Thoracic aorta endothelial cell (primary cell): ENCODE results near the gene PPM1G. TPM values are rescaled to one million over a fixed set of nuclear protein-coding genes. Genes with fewer than 3 reads are reported as not detected.

ENCODE experiments used
- total RNA-seq: library from RNA; depleted of rRNA; stranded (reverse); fragments of >200 nt; gene quantifications from 2 replicates; pipeline ENCODE4 v1.2.3, GENCODE V29; 2012

Gene PPM1G, protein sequence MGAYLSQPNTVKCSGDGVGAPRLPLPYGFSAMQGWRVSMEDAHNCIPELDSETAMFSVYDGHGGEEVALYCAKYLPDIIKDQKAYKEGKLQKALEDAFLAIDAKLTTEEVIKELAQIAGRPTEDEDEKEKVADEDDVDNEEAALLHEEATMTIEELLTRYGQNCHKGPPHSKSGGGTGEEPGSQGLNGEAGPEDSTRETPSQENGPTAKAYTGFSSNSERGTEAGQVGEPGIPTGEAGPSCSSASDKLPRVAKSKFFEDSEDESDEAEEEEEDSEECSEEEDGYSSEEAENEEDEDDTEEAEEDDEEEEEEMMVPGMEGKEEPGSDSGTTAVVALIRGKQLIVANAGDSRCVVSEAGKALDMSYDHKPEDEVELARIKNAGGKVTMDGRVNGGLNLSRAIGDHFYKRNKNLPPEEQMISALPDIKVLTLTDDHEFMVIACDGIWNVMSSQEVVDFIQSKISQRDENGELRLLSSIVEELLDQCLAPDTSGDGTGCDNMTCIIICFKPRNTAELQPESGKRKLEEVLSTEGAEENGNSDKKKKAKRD
- total RNA-seq: 133 and 134 TPM in 2 replicates

DNA sequence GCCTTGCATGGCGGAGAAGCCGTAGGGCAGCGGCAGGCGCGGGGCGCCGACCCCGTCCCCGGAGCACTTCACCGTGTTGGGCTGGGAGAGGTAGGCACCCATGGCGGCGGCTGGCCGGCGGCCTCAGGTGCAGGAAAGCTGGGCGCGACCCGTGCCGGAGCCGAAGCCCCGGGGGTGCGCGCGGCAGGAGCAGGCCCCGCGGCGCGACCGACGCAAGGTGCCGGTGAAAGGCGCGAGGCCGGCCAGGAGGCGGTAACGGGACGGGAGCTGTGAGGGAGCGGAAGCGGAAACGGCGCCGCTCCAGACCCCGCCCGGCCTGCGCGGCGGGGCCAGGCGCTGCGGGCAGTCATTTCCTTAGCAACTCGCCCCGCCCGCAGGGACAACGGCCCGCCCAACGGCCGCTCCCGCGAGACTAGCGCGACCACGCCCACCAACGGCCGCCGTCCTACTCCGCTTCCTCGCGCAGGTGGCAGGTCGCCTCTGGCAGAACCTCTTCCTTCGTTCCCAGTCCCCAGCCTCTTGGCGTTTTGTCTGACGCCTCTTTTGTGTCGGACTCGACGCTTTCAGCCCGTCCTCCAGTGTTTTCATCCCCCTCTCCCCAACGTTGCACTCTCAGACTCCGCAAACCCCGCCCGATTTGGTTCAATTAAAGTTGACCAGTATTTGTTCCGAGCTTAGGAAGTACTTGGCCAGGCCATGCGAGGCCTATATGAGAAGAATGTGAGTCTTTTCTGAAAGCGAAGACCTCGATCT is at the start of gene PPM1G:
Gene PPM1G (minus strand): TSS at position 271 of the 753 bp plus-strand sequence. CDS start 169 bp downstream, at position 102.

DNA sequence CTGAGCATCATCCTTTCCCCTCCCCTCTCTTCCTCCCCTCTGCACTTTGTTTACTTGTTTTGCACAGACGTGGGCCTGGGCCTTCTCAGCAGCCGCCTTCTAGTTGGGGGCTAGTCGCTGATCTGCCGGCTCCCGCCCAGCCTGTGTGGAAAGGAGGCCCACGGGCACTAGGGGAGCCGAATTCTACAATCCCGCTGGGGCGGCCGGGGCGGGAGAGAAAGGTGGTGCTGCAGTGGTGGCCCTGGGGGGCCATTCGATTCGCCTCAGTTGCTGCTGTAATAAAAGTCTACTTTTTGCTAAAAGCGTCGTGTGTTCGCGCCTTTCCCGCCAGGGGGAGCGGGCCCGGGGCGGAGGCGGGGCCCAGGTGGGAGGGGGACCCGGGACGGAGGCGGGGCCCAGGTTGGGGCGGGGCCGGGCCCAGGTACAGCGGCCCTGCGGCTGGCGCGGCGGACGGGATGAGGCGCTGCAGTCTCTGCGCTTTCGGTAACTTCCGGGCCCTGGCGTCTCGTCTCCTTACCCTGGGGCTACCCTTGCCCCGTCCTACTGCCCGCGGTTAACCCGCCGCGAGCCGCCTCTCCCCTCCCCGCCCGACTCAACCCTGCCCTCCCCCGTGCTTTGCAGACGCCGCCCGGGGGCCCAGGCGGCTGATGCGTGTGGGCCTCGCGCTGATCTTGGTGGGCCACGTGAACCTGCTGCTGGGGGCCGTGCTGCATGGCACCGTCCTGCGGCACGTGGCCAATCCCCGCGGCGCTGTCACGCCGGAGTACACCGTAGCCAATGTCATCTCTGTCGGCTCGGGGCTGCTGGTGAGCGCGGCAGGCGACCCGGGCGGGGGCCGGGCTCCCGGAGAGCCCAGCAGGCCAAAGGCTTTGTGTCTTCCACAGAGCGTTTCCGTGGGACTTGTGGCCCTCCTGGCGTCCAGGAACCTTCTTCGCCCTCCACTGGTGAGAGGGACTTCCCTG is 32.8 kb upstream of the PPM1G start, which contains the start of gene KRTCAP3:
Gene KRTCAP3 (plus strand): TSS at position 424 of the 962 bp plus-strand sequence. CDS start 32 bp downstream, at position 456.

DNA sequence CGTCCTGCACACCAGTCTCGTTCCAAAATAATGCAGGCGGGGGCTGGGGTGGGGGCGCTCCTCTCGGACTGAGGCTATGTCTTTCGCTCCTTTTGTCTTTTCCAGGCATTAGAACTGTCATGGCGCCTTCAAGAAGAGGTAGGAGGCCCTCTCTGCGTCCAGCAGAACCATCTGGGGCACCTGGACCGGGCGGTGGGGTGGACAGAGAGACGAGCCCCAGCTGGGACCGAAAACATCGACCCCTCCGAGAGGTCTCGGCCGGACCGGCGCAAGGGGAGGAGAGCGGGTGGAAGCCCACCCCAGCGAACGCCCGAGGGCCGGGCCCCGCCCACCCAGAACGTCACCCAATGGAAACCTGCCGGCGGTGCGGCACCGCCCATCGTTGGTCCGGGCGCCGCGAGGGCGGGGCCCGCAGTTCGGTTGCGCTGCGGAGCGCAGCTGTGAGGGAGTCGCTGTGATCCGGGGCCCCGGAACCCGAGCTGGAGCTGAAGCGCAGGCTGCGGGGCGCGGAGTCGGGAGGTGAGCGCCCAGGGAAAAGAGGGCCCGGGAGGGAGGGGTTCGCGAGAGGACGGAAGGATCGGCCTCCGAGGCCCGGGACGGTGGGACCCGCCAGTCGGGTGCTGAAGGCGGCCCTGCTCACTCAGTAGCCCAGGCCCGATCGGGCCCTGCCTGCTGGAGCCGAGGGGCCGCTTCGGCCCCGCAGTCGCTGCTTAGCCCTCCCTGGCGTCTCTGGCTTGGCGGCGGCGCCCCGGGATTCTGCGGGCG is 19.0 kb upstream of the PPM1G start, which contains the start of gene NRBP1:
Gene NRBP1 (plus strand): TSS at position 419 of the 765 bp plus-strand sequence. CDS start 4,643 bp downstream, outside the sequence.

DNA sequence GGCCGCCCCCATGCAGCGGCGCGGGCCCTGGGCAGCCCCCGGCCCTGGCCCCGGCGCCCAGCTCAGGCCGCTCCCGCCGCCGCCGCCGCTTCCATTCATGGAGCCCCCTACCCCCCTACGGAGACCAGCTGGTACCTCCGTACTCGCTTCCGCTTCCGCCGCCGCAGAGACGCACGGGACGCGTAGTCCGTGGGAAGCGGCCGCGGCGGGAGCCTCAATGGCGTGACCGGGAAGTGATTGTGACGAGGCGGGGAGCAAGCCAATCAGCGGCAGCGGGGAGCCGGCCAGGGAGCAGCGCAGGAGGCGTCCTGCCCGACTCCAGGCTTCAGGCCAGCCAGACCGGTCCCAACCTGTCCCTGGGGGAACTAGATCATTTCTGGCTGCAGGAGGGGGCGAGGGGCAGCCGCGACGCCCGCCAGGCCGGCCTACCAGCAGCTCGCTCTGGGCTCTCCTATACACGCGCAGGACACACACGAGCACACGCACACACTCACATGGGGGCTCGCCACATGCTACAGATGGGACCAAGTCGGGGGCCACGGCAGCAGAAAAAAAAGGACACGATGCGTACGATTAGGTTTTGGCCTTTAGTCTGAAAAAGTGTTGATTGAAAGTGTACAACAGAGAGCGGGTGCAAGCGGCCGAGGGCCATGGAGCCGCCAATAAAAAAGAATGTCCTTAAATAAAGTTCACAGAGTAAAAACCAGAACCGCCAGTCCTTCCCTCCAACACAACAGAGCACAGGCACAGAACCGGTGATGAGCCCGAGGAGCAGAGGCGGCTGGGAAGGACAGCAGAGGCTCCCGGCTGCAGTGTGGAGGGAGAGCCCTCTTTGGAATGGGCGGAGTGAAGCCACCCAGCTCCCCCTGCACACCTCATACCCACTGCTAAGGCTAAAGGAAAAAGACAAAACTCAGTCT is 28.5 kb downstream of the PPM1G start, which contains the start of gene ZNF513:
Gene ZNF513 (minus strand): TSS at position 109 of the 920 bp plus-strand sequence. CDS start 208 bp downstream, outside the sequence.

DNA sequence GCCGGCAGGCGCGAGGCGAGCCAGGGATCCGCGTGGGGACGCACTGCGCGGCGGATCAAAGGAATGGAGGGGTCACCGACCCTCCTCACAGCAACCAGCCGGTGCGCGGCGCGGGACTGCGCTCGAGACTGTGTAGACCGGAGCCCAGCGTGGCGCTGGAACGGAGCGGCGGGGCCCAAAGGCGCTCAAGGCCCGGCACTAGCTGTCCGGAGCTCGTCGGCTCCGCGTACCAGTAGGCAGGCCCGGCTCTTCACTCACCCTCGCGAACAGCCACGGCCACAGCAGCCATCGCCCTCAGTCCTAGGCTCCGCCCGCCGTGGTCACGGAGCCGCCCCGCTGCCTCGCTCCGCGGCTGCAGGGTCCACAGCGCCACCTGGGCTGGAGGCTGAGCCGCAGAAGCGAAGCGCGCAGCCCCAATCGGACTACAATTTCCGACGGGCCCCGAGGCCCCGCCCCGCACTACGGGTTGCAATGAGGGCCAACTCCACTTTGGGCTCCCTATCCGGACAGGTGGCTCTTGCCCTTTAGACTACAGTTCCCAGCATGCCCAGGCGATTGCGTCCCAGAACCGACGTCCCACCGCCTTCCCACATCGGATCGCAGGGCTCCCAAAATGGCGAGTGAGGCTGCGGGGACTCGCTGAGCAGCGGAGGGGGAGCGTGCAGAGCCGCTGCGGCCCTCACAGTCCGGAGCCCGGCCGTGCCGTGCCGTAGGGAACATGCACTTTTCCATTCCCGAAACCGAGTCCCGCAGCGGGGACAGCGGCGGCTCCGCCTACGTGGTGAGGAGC is 39.2 kb downstream of the PPM1G start, which contains the start of the genes EIF2B4 and SNX17:
Gene EIF2B4 (minus strand): TSS at position 313 of the 790 bp plus-strand sequence. CDS start 24 bp downstream, at position 289.
Gene SNX17 (plus strand): TSS at position 591 of the 790 bp plus-strand sequence. CDS start 128 bp downstream, at position 719.

DNA sequence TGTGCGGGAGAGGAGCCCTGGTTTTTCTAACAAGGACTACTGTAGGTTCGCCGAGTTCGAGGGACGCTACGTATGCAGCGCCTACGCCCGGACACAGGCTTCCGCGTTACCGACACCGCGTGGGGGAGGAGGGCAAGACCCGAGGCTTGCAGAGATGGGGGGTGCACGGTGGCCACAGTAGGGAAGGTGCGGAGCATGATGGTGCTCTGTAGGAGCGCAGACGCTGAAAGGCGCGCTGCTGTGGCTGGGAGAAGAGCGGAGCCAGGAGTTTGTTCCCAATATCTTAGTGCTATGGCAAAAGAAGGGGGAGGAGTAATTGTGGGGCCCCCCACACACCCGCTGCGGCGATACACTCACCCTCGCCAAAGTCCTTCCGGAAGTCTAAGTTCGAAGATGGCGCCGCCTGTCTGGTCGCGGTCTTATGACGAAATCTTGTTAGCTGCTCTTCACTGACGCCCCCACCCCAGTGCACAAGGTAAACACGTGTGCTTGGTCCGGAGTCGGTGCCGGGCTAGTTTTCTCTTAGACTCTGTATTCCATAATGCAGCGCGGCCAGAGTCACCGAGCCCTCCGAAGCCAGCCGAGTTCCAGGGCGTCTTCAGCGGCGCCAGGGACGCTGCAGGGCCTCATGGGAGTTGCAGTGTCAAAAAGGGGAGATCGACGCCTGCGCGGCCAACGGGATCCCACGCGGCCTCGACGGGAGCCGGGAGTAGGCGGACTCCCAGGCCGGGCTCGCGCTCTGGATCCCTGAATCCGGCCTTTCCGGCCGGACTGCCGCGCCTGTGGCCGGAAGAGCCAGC is 52.8 kb downstream of the PPM1G start, which contains the start of gene GTF3C2:
Gene GTF3C2 (minus strand): TSS at position 383 of the 800 bp plus-strand sequence. CDS start 13,210 bp downstream, outside the sequence.

Other genes starting within 250 kb of the PPM1G start
- 84.8 and 101 TPM in 2 replicates for gene ATRAID, start 197.6 kb downstream of the PPM1G start, total RNA-seq
- 41.8 and 50.3 TPM in 2 replicates for gene SLC5A6, start 197.3 kb downstream of the PPM1G start, total RNA-seq
- 46.7 and 70.7 TPM in 2 replicates for gene CAD, start 192.2 kb downstream of the PPM1G start, total RNA-seq
- 0.36 TPM in 1 of 2 replicates, not detected in the other for gene SLC30A3, start 146.5 kb downstream of the PPM1G start, total RNA-seq
- gene DNAJC5G, start 134.2 kb downstream of the PPM1G start, total RNA-seq: not detected in 2 replicates
- gene TRIM54, start 127.2 kb downstream of the PPM1G start, total RNA-seq: not detected in 2 replicates
- 0.13 and 0.36 TPM in 2 replicates for gene UCN, start 101.1 kb downstream of the PPM1G start, total RNA-seq
- 52.3 and 60.1 TPM in 2 replicates for gene MPV17, start 86.5 kb downstream of the PPM1G start, total RNA-seq
- gene GTF3C2, start 52.8 kb downstream of the PPM1G start, total RNA-seq: 45.1 and 51.3 TPM in 2 replicates
- gene EIF2B4, start 39.3 kb downstream of the PPM1G start, total RNA-seq: 32.6 and 34.1 TPM in 2 replicates
- 106 and 126 TPM in 2 replicates for gene SNX17, start 39.0 kb downstream of the PPM1G start, total RNA-seq
- 7.4 and 10.7 TPM in 2 replicates for gene ZNF513, start 28.9 kb downstream of the PPM1G start, total RNA-seq
- 116 and 119 TPM in 2 replicates for gene NRBP1, start 19.0 kb upstream of the PPM1G start, total RNA-seq
- 0.53 and 0.57 TPM in 2 replicates for gene KRTCAP3, start 32.8 kb upstream of the PPM1G start, total RNA-seq
- 25.4 and 25.9 TPM in 2 replicates for gene IFT172, start 80.2 kb upstream of the PPM1G start, total RNA-seq
- 17.3 and 18.1 TPM in 2 replicates for gene FNDC4, start 85.6 kb upstream of the PPM1G start, total RNA-seq
- 9.2 and 9.6 TPM in 2 replicates for gene GCKR, start 87.2 kb upstream of the PPM1G start, total RNA-seq
- 61.0 and 66.8 TPM in 2 replicates for gene ZNF512, start 173.5 kb upstream of the PPM1G start, total RNA-seq
- 1.4 and 1.7 TPM in 2 replicates for gene CCDC121, start 219.4 kb upstream of the PPM1G start, total RNA-seq
- gene GPN1, start 219.5 kb upstream of the PPM1G start, total RNA-seq: 55.2 and 61.5 TPM in 2 replicates